Epithelial cell of esophagus (primary cell): ENCODE measurements around the gene BRME1.

Experiments used
- DNase-seq: peaks from one replicate; pipeline ENCODE4 v3.0.0; 2010; ENCODE audit warnings: low read depth
- H3K4me3 ChIP-seq: 2 replicates; pipeline ENCODE4 v1.5.1; 2011; ENCODE audit warnings: mild to moderate bottlenecking, low read length, control low read depth
- CTCF ChIP-seq: IDR thresholded peaks from 2 replicates; pipeline ENCODE4 v1.5.1; 2011; ENCODE audit warnings: low read depth, mild to moderate bottlenecking, low read length, control low read depth, inconsistent platforms; ENCODE audit not compliant: insufficient read depth; ENCODE audit errors: missing control alignments

The BRME1 gene

GRCh38 chr19:13899912-13900584, 5.9 kb downstream of the BRME1 start:
- H3K4me3 ChIP-seq = no peak overlapping the region
- no peak for DNase-seq
- TF ChIP-seq CTCF = no peak

DNA sequence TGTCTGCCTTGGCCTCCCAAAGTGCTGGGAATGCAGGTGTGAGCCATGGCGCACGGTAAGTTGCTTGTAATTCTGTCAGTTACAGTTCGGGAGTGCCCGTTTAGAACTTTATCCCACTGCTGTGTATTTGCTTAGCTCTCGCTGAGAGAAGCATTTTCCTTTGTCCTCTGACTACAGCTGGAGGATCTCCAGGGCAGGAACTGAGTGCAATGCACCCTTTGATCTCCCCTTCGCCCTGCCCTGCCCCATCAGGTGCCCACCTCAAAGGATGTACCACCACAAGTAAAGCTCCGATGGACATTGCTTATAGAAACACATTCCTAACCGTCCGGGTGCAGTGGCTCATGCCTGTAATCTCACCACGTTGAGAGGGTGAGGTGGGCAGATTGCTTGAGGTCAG, 6.5 kb downstream of the BRME1 start:
- TF ChIP-seq CTCF = no peak
- DNase-seq = no peak

GRCh38 chr19:13896227-13896626, 9.7 kb downstream of the BRME1 start:
- DNase-seq = no peak
- H3K4me3 ChIP-seq = no peak overlapping the region
- no peak for TF ChIP-seq CTCF

More for the DNA sequence above, 6.5 kb downstream of the BRME1 start:
- no peak overlapping the region for H3K4me3 ChIP-seq

DNA sequence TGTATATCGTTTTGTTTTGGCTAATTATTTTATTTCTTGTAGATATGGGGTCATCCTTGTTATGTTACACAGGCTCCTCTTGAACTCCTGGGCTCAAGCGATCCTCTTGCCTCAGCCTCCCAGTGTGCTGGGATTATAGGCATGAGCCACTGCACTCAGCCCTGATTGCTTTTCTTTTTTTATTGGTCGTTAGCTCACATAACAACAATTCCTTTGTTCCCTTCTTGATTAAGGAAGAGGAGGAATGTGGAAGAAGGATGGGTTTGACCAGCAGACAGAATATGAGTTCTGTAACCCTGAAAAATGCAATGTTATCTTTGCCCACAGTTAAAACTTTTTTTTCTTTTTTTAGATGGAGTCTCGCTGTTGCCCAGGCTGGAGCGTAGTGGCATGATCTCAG, 11.4 kb downstream of the BRME1 start:
- no peak for TF ChIP-seq CTCF

GRCh38 chr19:13892870-13893269, 13.0 kb downstream of the BRME1 start:
- TF ChIP-seq CTCF = no peak
- no peak for DNase-seq
- H3K4me3 ChIP-seq = no peak overlapping the region

More for the DNA sequence above, 11.4 kb downstream of the BRME1 start:
- H3K4me3 ChIP-seq = no peak overlapping the region
- DNase-seq = no peak

DNA sequence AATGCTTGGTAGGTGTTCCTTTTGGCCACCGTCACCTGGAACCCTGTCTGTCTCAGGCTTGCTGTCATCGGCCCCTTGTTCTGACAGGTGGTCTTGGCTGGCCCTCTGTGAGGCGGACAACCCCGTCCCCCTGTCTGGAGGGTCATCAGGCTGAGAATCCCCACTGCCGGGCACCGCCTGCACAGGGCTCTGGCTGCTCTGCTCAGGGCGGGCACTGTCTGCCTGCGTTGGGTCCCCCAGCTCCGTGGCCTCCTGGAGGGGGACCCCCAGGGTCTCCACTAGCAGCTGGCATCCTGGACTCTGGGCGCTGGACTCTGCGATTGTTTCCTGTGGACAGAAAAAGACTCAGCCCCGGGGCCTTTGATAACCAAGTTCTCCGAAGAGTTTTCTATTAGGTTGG, 15.8 kb downstream of the BRME1 start:
- H3K4me3 ChIP-seq = no peak overlapping the region
- no peak for TF ChIP-seq CTCF
- no peak for DNase-seq

- TF ChIP-seq CTCF = no peak
- no peak overlapping the region for H3K4me3 ChIP-seq
- peak; percentile 44 for DNase-seq
Observed at GRCh38 chr19:13888281-13888680, 17.6 kb downstream of the BRME1 start.
